ENCODE results near the gene RNF223.
"Not testable (repeated sequence)": the region's sequence is repeated elsewhere in the genome, so short reads cannot be mapped to it uniquely, and the experiment has no call there.

GRCh38 chr1:1030867-1031658 lies 43.0 kb downstream of the RNF223 start:
- not testable (repeated sequence) for TF ChIP-seq CTCF, BCL3, NR3C1 (IDR thresholded peaks at IDR 0.05)
